WERI-Rb-1 (cell line): ENCODE data around the gene AP3S1.
A peak's percentile ranks its signal among the peaks of the same experiment; 100 is the strongest.
"Not testable (repeated sequence)": the region's sequence is repeated elsewhere in the genome, so short reads cannot be mapped to it uniquely, and the experiment has no call there.

Experiments used
- DNase-seq: peaks from one replicate; pipeline ENCODE4 v3.0.0-alpha.2; 2020
- H3K27ac ChIP-seq: fragments of 250-450 bp; sonication (Bioruptor Pico); 2 replicates; pipeline ENCODE4 v1.5.1; 2020; ENCODE audit warnings: mild to moderate bottlenecking, moderate library complexity
- H3K27me3 ChIP-seq: fragments of 250-450 bp; sonication (Bioruptor Pico); 2 replicates; pipeline ENCODE4 v1.5.1; 2021; ENCODE audit warnings: mild to moderate bottlenecking, low read depth, moderate library complexity; ENCODE audit not compliant: insufficient read depth, severe bottlenecking
- H3K36me3 ChIP-seq: fragments of 250-450 bp; sonication (Bioruptor Pico); 2 replicates; pipeline ENCODE4 v1.5.1; 2020; ENCODE audit warnings: mild to moderate bottlenecking, moderate library complexity
- H3K4me3 ChIP-seq: 2 replicates; pipeline ENCODE4 v1.5.1; 2011; ENCODE audit warnings: low read depth, mild to moderate bottlenecking, control low read depth, low read length
- H3K9me3 ChIP-seq: fragments of 250-450 bp; sonication (Bioruptor Pico); 2 replicates; pipeline ENCODE4 v1.5.1; 2021; ENCODE audit warnings: mild to moderate bottlenecking, moderate library complexity; ENCODE audit not compliant: severe bottlenecking
- CTCF ChIP-seq: IDR thresholded peaks from 2 replicates; pipeline ENCODE4 v1.5.1; 2011; ENCODE audit warnings: low read depth, mild to moderate bottlenecking, control low read depth, inconsistent platforms, low read length

AP3S1 gene

GRCh38 chr5:115816226-115817081 is 25.3 kb upstream of the AP3S1 start, which contains the start of gene CDO1:
Gene CDO1, minus strand, starts transcription at chr5:115816659. Its CDS starts 262 bp downstream, at chr5:115816397.
- Histone ChIP-seq H3K36me3 (no peaks in the 10 kb centered on the region), H3K27ac (peak within 1 kb of the TSS; percentile 86), H3K27me3 (no peaks in the 10 kb centered on the region), H3K4me3 (peak within 1 kb of the TSS; percentile 88), H3K9me3 (no peaks in the 10 kb centered on the region)
- no peak for TF ChIP-seq CTCF
- peak; percentile 73 for DNase-seq

GRCh38 chr5:115817386-115817785 is 24.3 kb upstream of the AP3S1 start:
- no peak for TF ChIP-seq CTCF
- H3K27me3 ChIP-seq = no peaks in the 10 kb centered on the region
- peak overlapping the region; percentile 88 for H3K4me3 ChIP-seq

GRCh38 chr5:115818821-115819220 is 22.9 kb upstream of the AP3S1 start:
- H3K4me3 ChIP-seq = no peak overlapping the region
- no peaks in the 10 kb centered on the region for H3K36me3 ChIP-seq
- H3K27ac ChIP-seq = no peak overlapping the region
- no peak for DNase-seq
- H3K9me3 ChIP-seq = no peaks in the 10 kb centered on the region
- H3K27me3 ChIP-seq = no peaks in the 10 kb centered on the region
- no peak for TF ChIP-seq CTCF

More at GRCh38 chr5:115817386-115817785, 24.3 kb upstream of the AP3S1 start:
- H3K27ac ChIP-seq = no peak overlapping the region
- H3K9me3 ChIP-seq = no peaks in the 10 kb centered on the region
- H3K36me3 ChIP-seq = no peaks in the 10 kb centered on the region
- no peak for DNase-seq

GRCh38 chr5:115820846-115821245 is 20.9 kb upstream of the AP3S1 start:
- no peaks in the 10 kb centered on the region for H3K9me3 ChIP-seq
- H3K27me3 ChIP-seq = no peaks in the 10 kb centered on the region
- H3K4me3 ChIP-seq = no peak overlapping the region
- no peak for TF ChIP-seq CTCF
- no peaks in the 10 kb centered on the region for H3K36me3 ChIP-seq
- no peak for DNase-seq
- H3K27ac ChIP-seq = no peak overlapping the region

- H3K36me3 ChIP-seq = peaks cover 13% of the 10 kb centered on the region
- H3K27ac ChIP-seq, H3K27me3 ChIP-seq, DNase-seq, H3K9me3 ChIP-seq, H3K4me3 ChIP-seq: not testable (repeated sequence)
Observed at GRCh38 chr5:115824983-115825382, 16.8 kb upstream of the AP3S1 start.

GRCh38 chr5:115825948-115826347 is 15.8 kb upstream of the AP3S1 start:
- DNase-seq = no peak
- Histone ChIP-seq H3K4me3 (no peak overlapping the region), H3K27me3 (no peaks in the 10 kb centered on the region), H3K9me3 (no peaks in the 10 kb centered on the region), H3K27ac (no peak overlapping the region), H3K36me3 (peaks cover 17% of the 10 kb centered on the region)
- no peak for TF ChIP-seq CTCF
